ENCODE results near the gene SKOR1.

DNA sequence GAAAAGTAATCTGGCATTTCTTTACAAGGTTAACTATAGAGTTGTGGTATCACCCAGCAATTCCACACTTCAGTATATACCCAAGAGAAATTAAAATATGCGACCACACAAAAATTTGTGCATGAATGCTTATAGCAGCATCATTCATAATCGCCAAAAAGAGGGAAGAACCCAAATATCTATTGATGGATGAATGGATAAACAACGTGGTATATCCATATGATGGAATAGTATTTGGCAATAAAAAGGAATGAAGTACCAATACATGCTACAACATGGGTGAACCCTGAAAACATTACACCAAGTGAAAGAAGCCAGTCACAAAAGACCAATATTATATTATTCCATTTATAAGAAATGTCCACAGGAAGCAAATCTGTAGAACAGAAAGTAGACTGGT is 8.6 kb upstream of the SKOR1 start:
- TF ChIP-seq, protein P1, sequence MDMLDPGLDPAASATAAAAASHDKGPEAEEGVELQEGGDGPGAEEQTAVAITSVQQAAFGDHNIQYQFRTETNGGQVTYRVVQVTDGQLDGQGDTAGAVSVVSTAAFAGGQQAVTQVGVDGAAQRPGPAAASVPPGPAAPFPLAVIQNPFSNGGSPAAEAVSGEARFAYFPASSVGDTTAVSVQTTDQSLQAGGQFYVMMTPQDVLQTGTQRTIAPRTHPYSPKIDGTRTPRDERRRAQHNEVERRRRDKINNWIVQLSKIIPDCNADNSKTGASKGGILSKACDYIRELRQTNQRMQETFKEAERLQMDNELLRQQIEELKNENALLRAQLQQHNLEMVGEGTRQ (IDR thresholded peaks at IDR 0.05; ENCODE audit: low read depth, low read length) = no peak
- TF ChIP-seq POLR2A (IDR thresholded peaks at IDR 0.05; ENCODE audit: low read depth, low read length) = no peak
- TF ChIP-seq, protein P2, sequence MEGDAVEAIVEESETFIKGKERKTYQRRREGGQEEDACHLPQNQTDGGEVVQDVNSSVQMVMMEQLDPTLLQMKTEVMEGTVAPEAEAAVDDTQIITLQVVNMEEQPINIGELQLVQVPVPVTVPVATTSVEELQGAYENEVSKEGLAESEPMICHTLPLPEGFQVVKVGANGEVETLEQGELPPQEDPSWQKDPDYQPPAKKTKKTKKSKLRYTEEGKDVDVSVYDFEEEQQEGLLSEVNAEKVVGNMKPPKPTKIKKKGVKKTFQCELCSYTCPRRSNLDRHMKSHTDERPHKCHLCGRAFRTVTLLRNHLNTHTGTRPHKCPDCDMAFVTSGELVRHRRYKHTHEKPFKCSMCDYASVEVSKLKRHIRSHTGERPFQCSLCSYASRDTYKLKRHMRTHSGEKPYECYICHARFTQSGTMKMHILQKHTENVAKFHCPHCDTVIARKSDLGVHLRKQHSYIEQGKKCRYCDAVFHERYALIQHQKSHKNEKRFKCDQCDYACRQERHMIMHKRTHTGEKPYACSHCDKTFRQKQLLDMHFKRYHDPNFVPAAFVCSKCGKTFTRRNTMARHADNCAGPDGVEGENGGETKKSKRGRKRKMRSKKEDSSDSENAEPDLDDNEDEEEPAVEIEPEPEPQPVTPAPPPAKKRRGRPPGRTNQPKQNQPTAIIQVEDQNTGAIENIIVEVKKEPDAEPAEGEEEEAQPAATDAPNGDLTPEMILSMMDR (conservative IDR thresholded peaks at IDR 0.05; ENCODE audit: low read depth, low read length) = no peak
